ENCODE measurements around the gene FAM185A.
"Not testable (repeated sequence)": the region's sequence is repeated elsewhere in the genome, so short reads cannot be mapped to it uniquely, and the experiment has no call there.

The FAM185A gene

GRCh38 chr7:102834999-102835398 lies 86.2 kb downstream of the FAM185A start:
- TF ChIP-seq L3MBTL2 (conservative IDR thresholded peaks at IDR 0.05) (no peak), LEF1 (IDR thresholded peaks at IDR 0.05; ENCODE audit: borderline replicate concordance) (no peak), BHLHE40 (IDR thresholded peaks at IDR 0.05; ENCODE audit: borderline replicate concordance) (no peak), ARNT (IDR thresholded peaks at IDR 0.05) (no peak), SUZ12 (IDR thresholded peaks at IDR 0.05) (no peak), SP1 (IDR thresholded peaks at IDR 0.05) (no peak), ELF4 (IDR thresholded peaks at IDR 0.05) (no peak), FOXA1 (IDR thresholded peaks at IDR 0.05) (no peak), CTBP1 (IDR thresholded peaks at IDR 0.05; ENCODE audit: borderline replicate concordance) (no peak), TARDBP (IDR thresholded peaks at IDR 0.05) (no peak), FOXM1 (IDR thresholded peaks at IDR 0.05; ENCODE audit: borderline replicate concordance) (no peak), ZNF384 (IDR thresholded peaks at IDR 0.05) (no peak), FOXK2 (IDR thresholded peaks at IDR 0.05) (no peak), NFRKB (IDR thresholded peaks at IDR 0.05) (no peak), HDGF (IDR thresholded peaks at IDR 0.05; ENCODE audit: borderline replicate concordance) (no peak)
- ChIA-PET POLR2A (no interaction called here), CTCF (no interaction called here)
- no peak for DNase-seq (ENCODE audit: extremely low spot score)

DNA sequence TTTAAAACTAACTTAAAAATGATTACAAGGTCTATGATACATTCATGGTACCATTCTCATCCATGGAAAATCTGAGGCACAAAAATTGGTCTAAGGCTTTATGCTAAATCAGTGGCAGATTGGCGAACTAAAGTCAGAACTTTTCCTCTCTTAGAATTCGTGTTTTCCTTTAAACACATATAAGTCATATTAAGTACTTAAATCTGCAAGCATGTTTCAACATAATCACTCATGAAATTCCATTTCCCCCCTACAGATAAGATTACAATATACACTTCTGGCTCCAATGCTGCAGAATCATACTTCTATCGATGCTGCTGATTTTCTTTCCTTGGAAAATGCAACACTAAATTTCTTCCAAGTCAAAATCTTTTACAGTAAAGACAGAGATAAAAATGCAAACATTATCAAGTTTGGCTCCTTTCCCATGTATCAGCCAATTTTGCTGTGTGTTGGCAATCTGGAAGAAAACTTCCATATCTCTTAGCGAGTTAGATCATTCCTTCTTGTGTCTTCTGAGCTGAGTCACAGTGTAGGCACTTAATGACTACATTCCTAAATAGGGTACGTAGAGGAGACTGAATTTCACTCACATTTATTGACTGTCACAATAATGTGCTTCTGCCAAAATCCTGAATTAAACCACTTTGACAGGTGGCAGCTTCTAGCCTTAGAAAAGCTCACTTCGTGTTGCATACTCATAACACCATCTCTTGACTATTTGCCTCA lies 87.6 kb downstream of the FAM185A start:
- ChIA-PET CTCF (no interaction called here), POLR2A (no interaction called here)
- DNase-seq (ENCODE audit: extremely low spot score): no peak
- TF ChIP-seq ARNT (IDR thresholded peaks at IDR 0.05) (no peak), TARDBP (IDR thresholded peaks at IDR 0.05) (no peak), SP1 (IDR thresholded peaks at IDR 0.05) (no peak), NFRKB (IDR thresholded peaks at IDR 0.05) (no peak), CTBP1 (IDR thresholded peaks at IDR 0.05; ENCODE audit: borderline replicate concordance) (no peak), FOXK2 (IDR thresholded peaks at IDR 0.05) (no peak), ZNF384 (IDR thresholded peaks at IDR 0.05) (no peak)
- TF ChIP-seq, protein P1, sequence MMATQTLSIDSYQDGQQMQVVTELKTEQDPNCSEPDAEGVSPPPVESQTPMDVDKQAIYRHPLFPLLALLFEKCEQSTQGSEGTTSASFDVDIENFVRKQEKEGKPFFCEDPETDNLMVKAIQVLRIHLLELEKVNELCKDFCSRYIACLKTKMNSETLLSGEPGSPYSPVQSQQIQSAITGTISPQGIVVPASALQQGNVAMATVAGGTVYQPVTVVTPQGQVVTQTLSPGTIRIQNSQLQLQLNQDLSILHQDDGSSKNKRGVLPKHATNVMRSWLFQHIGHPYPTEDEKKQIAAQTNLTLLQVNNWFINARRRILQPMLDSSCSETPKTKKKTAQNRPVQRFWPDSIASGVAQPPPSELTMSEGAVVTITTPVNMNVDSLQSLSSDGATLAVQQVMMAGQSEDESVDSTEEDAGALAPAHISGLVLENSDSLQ (IDR thresholded peaks at IDR 0.05): no peak

DNA sequence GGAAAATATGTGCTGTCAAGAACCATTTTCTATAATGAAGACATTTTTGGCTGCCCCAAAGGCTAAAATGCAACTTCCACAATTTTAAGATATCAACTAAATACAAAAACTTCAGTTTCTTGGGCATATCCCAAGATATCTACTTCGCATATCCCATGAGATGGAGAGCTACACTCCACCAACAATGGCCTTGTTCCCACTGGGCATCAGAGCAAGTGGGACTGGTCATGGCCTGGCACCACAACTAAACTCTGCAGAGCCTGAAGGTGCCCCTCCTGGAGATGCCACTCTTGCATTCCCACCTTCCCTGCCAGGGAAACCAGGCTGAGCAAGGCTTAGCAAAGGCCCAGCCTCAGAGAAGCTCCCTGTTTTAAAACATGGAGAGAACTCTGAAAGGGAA lies 88.2 kb downstream of the FAM185A start:
- TF ChIP-seq L3MBTL2 (conservative IDR thresholded peaks at IDR 0.05): no peak
- TF ChIP-seq SP1 (IDR thresholded peaks at IDR 0.05): no peak
- TF ChIP-seq FOXM1 (IDR thresholded peaks at IDR 0.05; ENCODE audit: borderline replicate concordance): no peak
- TF ChIP-seq ELF4 (IDR thresholded peaks at IDR 0.05): no peak
- TF ChIP-seq CTBP1 (IDR thresholded peaks at IDR 0.05; ENCODE audit: borderline replicate concordance): no peak
- TF ChIP-seq, protein P1 (IDR thresholded peaks at IDR 0.05): no peak
- no peak for TF ChIP-seq FOXK2 (IDR thresholded peaks at IDR 0.05)
- no peak for TF ChIP-seq FOXA1 (IDR thresholded peaks at IDR 0.05)
- no peak for TF ChIP-seq HDGF (IDR thresholded peaks at IDR 0.05; ENCODE audit: borderline replicate concordance)
- TF ChIP-seq ZNF384 (IDR thresholded peaks at IDR 0.05): no peak
- no peak for TF ChIP-seq BHLHE40 (IDR thresholded peaks at IDR 0.05; ENCODE audit: borderline replicate concordance)
- no peak for TF ChIP-seq TARDBP (IDR thresholded peaks at IDR 0.05)
- no peak for TF ChIP-seq NFRKB (IDR thresholded peaks at IDR 0.05)
- TF ChIP-seq LEF1 (IDR thresholded peaks at IDR 0.05; ENCODE audit: borderline replicate concordance): no peak
- TF ChIP-seq ARNT (IDR thresholded peaks at IDR 0.05): no peak
- TF ChIP-seq SUZ12 (IDR thresholded peaks at IDR 0.05): no peak
- CTCF ChIA-PET: no interaction called here

DNA sequence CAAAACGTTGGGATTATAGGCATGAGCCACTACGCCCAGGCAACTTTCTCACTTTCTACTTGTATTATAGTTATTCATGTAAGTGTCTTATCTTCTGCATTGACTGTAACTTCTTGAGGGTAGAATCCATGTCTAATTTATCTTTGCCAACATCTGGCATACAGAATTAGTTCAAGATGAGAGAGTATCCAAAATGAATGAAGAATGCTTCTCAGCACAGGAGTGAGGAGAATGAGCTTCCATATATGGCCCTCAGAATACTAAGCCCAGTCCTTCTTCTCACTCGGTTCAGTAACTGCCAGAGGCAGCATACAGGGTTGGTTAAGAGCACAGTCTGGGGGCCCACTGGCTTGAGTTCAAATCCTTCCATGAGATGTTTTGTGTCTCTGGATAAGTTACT lies 89.0 kb downstream of the FAM185A start:
- TF ChIP-seq CTBP1 (IDR thresholded peaks at IDR 0.05; ENCODE audit: borderline replicate concordance): no peak
- no peak for TF ChIP-seq ELF4 (IDR thresholded peaks at IDR 0.05)
- no peak for TF ChIP-seq L3MBTL2 (conservative IDR thresholded peaks at IDR 0.05)
- no peak for TF ChIP-seq LEF1 (IDR thresholded peaks at IDR 0.05; ENCODE audit: borderline replicate concordance)
- TF ChIP-seq, protein P1 (IDR thresholded peaks at IDR 0.05): no peak
- TF ChIP-seq HDGF (IDR thresholded peaks at IDR 0.05; ENCODE audit: borderline replicate concordance): no peak
- no peak for TF ChIP-seq FOXA1 (IDR thresholded peaks at IDR 0.05)
- no peak for TF ChIP-seq SUZ12 (IDR thresholded peaks at IDR 0.05)
- no peak for TF ChIP-seq FOXM1 (IDR thresholded peaks at IDR 0.05; ENCODE audit: borderline replicate concordance)
- TF ChIP-seq NFRKB (IDR thresholded peaks at IDR 0.05): no peak
- no peak for TF ChIP-seq ZNF384 (IDR thresholded peaks at IDR 0.05)
- no peak for TF ChIP-seq TARDBP (IDR thresholded peaks at IDR 0.05)
- no peak for TF ChIP-seq SP1 (IDR thresholded peaks at IDR 0.05)
- TF ChIP-seq BHLHE40 (IDR thresholded peaks at IDR 0.05; ENCODE audit: borderline replicate concordance): no peak
- TF ChIP-seq ARNT (IDR thresholded peaks at IDR 0.05): no peak
- no peak for TF ChIP-seq FOXK2 (IDR thresholded peaks at IDR 0.05)
- no peak for DNase-seq (ENCODE audit: extremely low spot score)
- ChIA-PET CTCF (interaction anchor here (0.5 kb wide), 1 partner anchor 80 kb away, joined by 5 read pairs; no protein-coding TSS in a partner anchor), POLR2A (no interaction called here)

More for the DNA sequence above, 88.2 kb downstream of the FAM185A start:
- POLR2A ChIA-PET: no interaction called here
- DNase-seq (ENCODE audit: extremely low spot score): no peak

DNA sequence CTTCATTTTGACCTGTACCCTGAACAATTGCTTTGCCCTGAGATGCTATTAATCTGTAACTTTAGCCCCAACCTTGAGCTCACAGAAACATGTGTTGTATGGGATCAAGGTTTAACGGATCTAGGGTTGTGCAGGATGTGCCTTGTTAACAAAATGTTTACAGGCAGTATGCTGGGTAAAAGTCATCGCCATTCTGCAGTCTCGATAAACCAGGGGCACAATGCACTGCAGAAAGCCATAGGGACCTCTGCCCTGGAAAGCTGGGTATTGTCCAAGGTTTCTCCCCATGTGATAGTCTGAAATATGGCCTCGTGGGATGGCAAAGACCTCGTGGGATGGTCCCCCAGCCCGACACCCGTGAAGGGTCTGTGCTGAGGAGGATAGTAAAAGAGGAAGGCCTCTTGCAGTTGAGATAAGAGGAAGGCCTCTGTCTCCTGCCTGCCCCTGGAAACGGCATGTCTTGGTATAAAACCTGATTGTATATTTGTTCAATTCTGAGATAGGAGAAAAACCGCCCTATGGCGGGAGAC lies 89.8 kb downstream of the FAM185A start:
- POLR2A ChIA-PET; DNase-seq (ENCODE audit: extremely low spot score); CTCF ChIA-PET: not testable (repeated sequence)

DNA sequence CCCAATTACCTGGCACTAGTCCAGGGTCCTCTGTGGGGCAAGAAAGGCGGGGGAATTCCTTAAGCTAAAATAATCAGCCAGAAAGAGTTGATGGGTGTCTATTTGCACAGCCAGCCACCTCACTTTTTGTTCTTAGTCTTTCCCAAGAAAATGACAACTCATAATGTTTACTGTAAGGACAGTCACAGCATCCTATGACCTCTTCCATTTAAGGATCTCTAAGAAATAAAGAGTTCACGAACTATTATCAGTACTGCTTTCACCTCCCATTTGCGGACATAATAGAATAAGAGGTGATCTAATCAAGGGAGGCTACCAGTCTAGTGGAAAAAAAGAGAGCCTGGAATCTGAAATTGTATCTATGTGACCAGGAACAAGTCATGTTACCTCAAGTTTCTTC lies 91.6 kb downstream of the FAM185A start:
- TF ChIP-seq SUZ12 (IDR thresholded peaks at IDR 0.05) (no peak), FOXM1 (IDR thresholded peaks at IDR 0.05; ENCODE audit: borderline replicate concordance) (no peak), ELF4 (IDR thresholded peaks at IDR 0.05) (no peak), L3MBTL2 (conservative IDR thresholded peaks at IDR 0.05) (no peak), NFRKB (IDR thresholded peaks at IDR 0.05) (no peak), ZNF384 (IDR thresholded peaks at IDR 0.05) (no peak), CTBP1 (IDR thresholded peaks at IDR 0.05; ENCODE audit: borderline replicate concordance) (no peak), FOXK2 (IDR thresholded peaks at IDR 0.05) (no peak), BHLHE40 (IDR thresholded peaks at IDR 0.05; ENCODE audit: borderline replicate concordance) (no peak), HDGF (IDR thresholded peaks at IDR 0.05; ENCODE audit: borderline replicate concordance) (no peak), ARNT (IDR thresholded peaks at IDR 0.05) (no peak), SP1 (IDR thresholded peaks at IDR 0.05) (no peak)
- TF ChIP-seq, protein P1 (IDR thresholded peaks at IDR 0.05): no peak
- ChIA-PET CTCF (no interaction called here), POLR2A (no interaction called here)
- DNase-seq (ENCODE audit: extremely low spot score): no peak

All from HEK293T (cell line).